HG03520 (cell line): ENCODE results near the gene CACNB4.

Experiments
- ATAC-seq: cut with Tn5 transposase; IDR thresholded peaks from one replicate; pipeline ENCODE4 v1.9.1; 2021; ENCODE audit warnings: mild to moderate bottlenecking, moderate library complexity; ENCODE audit not compliant: unreplicated experiment

Gene CACNB4

GRCh38 chr2:151861174-151861573, 237.7 kb downstream of the CACNB4 start:
- ATAC-seq = no peak

DNA sequence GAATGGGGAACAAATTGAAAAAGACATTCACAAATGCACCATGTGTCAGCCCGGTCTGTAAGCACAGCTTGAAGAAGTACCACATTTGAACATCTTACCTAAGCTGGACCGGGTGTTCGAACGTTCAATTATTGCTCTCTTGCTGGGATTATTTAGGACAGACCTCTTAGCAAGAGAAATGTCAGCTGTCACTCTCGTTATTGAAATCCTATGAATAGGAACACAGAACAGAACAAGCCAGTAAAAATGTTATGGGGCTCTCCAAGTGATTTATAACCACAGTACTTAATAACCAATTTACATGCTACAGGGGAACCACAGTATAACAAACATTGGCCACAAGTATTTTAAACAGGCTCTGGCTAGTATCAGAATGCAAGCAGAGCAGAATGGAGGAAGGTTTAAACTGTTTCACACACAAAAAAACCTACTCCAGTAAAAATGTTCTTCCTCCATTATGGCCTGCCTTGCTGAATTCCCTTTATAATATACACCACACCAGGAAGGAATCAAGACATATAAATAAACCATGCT, 238.2 kb downstream of the CACNB4 start:
- ATAC-seq = no peak

DNA sequence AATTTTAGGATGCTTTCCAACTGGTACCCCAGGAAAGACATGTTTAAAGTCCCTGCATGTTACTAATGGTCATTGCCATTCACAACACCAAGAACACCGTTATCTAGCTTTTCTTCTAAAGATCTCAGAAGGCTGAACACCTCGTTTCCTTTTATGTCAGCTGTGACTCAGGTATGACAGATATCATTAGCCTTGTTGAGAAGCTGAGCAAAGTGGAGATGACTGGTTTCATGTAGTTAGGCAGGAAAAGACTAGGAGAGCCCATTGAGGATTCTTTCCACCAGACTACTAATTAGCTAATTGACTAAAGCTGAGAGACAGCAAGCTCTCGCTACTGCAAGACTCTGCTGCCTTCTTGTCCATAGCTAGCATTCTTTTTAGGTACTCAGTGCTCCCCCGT, 238.6 kb downstream of the CACNB4 start:
- no peak for ATAC-seq

GRCh38 chr2:151857650-151858049, 241.2 kb downstream of the CACNB4 start:
- no peak for ATAC-seq

DNA sequence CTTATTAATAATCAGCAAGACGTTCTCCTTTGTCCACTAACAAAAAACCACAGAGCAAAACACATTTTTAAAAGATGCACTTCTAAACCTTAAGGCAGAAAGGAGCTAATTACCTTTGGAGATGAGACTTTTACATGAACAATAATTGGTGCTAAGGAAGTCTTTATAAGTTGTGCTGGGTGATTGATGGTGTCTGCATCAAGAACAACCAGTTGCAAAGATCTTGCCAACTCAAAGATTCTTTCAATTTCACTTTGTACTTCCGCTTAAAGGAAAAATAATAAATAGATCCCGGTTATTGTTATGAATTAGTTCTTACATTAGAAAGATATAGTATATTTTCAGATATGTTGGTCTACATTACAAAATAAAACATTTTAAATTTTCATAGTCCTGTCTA, 243.7 kb downstream of the CACNB4 start:
- no peak for ATAC-seq

- ATAC-seq = no peak
Measured at GRCh38 chr2:151853070-151853758, 245.6 kb downstream of the CACNB4 start.

DNA sequence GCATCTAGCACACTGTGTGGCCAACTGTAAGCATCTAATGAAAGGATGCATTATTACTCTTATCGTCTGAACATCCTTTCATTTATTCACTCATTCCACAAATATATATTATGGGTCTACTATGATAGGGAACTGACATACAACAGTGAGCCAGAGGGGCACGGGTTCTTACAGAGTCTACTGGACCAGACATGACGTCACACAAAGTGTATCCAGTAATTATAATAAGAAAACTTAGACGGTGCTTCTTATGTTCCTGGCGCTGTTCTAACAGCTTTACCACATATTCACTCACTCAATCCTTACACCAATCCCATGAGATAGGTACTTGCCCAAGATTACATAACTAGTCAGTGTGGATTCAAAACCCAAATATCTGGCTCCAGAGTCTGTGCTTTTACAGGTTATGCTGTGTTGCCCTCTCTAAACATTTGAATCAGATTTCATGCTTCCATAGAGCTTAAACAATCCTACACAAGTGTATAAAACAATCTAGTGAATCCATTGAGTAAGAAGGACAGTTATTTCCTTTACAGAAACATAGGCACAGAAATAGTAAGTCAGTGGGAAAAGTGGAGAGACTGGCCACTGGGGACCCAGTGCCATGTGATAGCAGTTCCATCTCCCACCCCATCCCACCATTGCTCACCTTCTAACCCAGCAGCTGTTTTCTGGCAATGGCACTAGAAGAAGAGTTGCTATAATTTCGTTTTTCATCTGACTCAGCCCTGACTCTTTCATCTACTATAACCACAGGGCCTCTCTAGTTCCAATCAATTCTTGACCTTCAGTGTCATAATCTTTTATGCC, 246.4 kb downstream of the CACNB4 start:
- ATAC-seq = no peak

DNA sequence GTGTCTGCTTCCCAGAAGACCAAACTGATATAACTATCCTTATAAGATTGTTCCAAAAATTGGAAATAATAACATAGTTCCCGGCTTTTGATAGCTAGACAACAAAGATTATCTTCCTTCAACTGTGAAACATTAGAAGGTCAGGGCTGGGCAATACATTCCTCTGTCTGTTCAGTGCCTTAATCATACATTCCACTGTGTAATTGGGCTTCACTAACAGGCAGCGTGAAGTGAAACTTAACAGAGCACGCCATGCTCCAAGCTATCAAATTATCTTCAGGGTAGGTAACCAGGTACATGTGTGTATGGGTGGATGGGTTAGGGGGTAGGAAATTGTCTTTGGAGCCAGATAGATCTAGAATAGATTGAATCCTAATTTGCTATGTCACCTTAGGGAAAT, 247.1 kb downstream of the CACNB4 start:
- no peak for ATAC-seq

DNA sequence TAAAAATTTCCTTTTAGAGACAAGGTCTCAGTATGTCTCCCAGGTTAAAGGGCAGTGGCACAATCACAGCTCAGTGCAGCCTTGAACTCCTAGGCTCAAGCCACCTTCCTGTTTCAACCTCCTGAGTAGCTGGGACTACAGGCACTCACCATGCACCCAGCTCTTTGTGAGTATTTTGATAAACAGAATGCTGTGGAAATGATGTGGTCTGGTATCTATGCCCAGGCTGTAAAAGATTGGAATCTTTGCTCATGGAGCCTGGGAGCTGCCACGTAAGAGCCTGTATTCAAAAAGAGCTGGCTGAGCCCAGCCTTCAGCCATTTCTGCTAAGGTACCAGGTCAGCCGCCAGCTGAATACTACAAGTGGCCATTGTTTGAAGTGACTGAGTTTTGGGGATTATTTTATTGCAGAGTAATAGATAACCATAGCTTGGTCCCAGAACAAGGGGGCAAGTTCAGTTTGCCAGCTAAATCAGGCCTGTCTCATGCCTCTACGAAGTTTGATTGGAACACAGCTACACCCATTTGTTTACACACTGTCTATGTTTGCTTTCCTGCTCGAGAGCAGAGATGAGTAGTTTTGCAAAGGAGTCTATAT, 249.3 kb downstream of the CACNB4 start:
- no peak for ATAC-seq

- ATAC-seq = peak; percentile 47
Measured at GRCh38 chr2:151845884-151846283, 253.0 kb downstream of the CACNB4 start.

DNA sequence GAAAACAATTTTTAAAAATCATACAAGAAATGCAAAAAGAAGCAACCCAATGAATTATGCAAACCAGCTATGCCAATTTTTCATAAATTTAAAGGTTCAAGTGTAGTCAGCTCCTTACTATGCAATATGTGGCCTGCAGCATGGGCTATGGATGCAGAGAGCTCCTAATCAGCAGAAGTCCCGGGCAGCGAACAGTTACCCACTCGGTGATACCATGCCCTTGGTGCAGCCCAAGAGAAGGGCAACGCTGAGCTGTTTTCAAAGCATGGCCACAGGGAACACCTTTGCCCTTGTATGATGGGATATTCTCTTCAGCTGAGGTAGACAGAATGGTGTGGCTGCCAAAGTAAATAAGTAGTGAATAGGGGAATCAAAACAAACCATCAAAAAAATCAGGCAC, 253.4 kb downstream of the CACNB4 start:
- no peak for ATAC-seq

- ATAC-seq = no peak
Measured at GRCh38 chr2:151844211-151844896, 254.5 kb downstream of the CACNB4 start.

DNA sequence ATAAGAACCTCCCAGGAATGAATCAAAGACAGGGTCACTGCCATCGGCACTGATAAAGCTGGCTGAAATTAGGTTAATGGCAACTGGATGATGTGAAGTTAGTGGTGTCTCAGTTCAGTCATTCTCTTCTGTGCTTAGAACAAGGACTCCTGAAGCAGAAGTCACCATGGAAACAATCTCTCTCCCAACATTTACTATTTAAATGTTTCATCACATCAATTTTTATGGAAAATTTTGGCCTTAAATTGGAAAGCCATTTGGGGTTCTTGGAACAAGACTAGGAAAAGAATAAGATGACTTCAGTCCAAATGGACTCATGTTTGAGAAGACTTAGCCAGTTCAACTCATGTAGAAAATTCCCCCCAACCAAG, 255.2 kb downstream of the CACNB4 start:
- no peak for ATAC-seq

GRCh38 chr2:151842830-151843690, 255.8 kb downstream of the CACNB4 start:
- no peak for ATAC-seq

DNA sequence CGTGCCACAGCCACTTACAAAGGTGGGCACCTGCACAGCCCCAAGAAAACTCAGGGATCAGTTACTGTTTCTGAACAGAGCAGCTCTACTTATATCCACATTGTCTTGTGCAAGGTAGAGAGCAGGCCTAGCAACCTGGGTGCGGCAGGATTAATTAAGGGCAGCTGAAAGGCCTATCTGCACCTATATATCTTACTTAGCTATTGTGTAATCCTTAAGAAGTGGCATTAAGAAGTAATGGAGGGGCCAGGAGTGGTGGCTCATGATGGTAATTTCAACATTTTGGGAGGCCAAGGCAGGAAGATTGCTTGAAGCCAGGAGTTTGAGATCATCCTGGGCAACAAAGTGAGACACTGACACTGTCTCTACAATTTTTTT, 257.8 kb downstream of the CACNB4 start:
- no peak for ATAC-seq

- peak; percentile 99 for ATAC-seq
Measured at GRCh38 chr2:151840216-151841046, 258.4 kb downstream of the CACNB4 start.

DNA sequence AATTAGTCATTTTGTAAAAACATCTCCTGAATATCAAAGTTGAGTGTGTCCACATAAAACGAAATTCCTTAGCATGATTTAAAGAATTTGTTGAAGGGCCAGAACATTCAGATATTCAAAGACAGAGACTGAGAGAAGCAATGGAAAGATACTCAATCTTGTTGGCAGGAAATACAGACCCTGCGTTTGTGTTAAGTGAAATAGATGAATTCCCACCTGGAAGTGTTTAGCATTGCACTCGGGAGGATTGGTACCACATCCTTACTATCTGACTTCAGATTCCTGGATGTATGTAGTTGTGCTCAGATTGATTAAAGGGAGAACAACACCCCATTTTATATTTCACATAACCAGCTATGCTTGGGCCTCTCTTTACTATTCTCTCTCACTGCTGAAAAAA, 260.9 kb downstream of the CACNB4 start:
- no peak for ATAC-seq

GRCh38 chr2:151833984-151834383, 264.9 kb downstream of the CACNB4 start:
- peak; percentile 60 for ATAC-seq

- ATAC-seq = no peak
Measured at GRCh38 chr2:151830961-151831360, 267.9 kb downstream of the CACNB4 start.
